HepG2 (cell line): ENCODE measurements around the gene SRR. TPM values are rescaled to one million over a fixed set of nuclear protein-coding genes. Genes with fewer than 3 reads are reported as not detected.

Experiments used
- ATAC-seq: fragments of 200-7000 bp; cut with Tn5 transposase; 3 replicates; pipeline ENCODE4 v1.9.1; 2020; ENCODE audit warnings: mild to moderate bottlenecking, moderate library complexity
- BruUV-seq: library from RNA; stranded (reverse); fragments of 400-500 nt; replicated peaks from 2 replicates; lab custom pipeline; 2021; lab: Mats Ljungman, UMichigan
- CTCF ChIA-PET: fragments of 300-600 bp; formaldehyde crosslinking; extraction: SDS; loops from one replicate; lab custom pipeline; 2021; ENCODE audit warnings: low total read pairs, inconsistent platforms, low intra/inter-chr PET ratio; lab: Yijun Ruan, JAX
- POLR2A ChIA-PET: fragments of 350-600 bp; sonication (Branson Sonifier 250); formaldehyde crosslinking; loops from one replicate; lab custom pipeline; 2020; ENCODE audit warnings: antibody characterized with exemption, inconsistent platforms; lab: Yijun Ruan, JAX
- DNase-seq: peaks from one replicate; pipeline ENCODE4 v3.0.0-alpha.2; 2015; ENCODE audit warnings: low spot score
- FAIRE-seq: peaks from 3 replicates; lab custom pipeline; 2011; peaks lifted over from hg19 to GRCh38; lab: Jason Lieb, UNC
- H2AFZ ChIP-seq: one replicate; pipeline ENCODE4 v1.6.1; 2011; ENCODE audit warnings: low read length, inconsistent platforms
- H3K27ac ChIP-seq: fragments of 300-600 bp; 3 replicates; pipeline ENCODE4 v1.8.0; 2011; ENCODE audit warnings: mixed run types, mild to moderate bottlenecking, mixed read lengths, low read length, inconsistent platforms; ENCODE audit not compliant: insufficient read depth; ENCODE audit errors: extremely low read length
- H3K27me3 ChIP-seq, 2 experiments: fragments of 200-600 bp in 1 of 2; 2 replicates in 1 of 2; 3 replicates in 1 of 2; pipeline versions ENCODE4 v1.6.0 to v1.8.0; 2011; ENCODE audit warnings: low read length in 2 of 2, mild to moderate bottlenecking in 2 of 2, moderate library complexity in 2 of 2, inconsistent platforms in 1 of 2; ENCODE audit not compliant: insufficient read depth in 2 of 2, control insufficient read depth in 1 of 2
- H3K36me3 ChIP-seq, 2 experiments: fragments of 200-600 bp in 1 of 2; replicated peaks in 1 of 2; 2 replicates in 1 of 2; 3 replicates in 1 of 2; pipeline versions ENCODE4 v1.5.1 to v1.8.0; 2011; ENCODE audit warnings: low read length in 2 of 2, inconsistent platforms in 1 of 2; ENCODE audit not compliant: insufficient read depth in 2 of 2, control insufficient read depth in 1 of 2
- H3K4me1 ChIP-seq: 2 replicates; pipeline ENCODE4 v1.5.1; 2012; ENCODE audit warnings: low read length, inconsistent platforms; ENCODE audit not compliant: insufficient read depth
- H3K4me2 ChIP-seq: 2 replicates; pipeline ENCODE4 v1.6.0; 2011; ENCODE audit warnings: low read depth, low read length, inconsistent platforms
- H3K4me3 ChIP-seq, 3 experiments: fragments of 200-600 bp in 1 of 3; sonication (generic), shearing (Covaris generic) in 1 of 3; replicated peaks in 1 of 3; 2 replicates each; pipeline ENCODE4 v1.5.1; 2011 to 2016; ENCODE audit warnings: low read length in 3 of 3, inconsistent platforms in 2 of 3, low read depth in 2 of 3, mild to moderate bottlenecking in 2 of 3, control low read depth in 1 of 3, mixed read lengths in 1 of 3; ENCODE audit not compliant: insufficient read depth in 1 of 3
- H3K79me2 ChIP-seq: one replicate; pipeline ENCODE4 v1.6.1; 2011; ENCODE audit warnings: low read length, inconsistent platforms; ENCODE audit not compliant: insufficient read depth
- H3K9ac ChIP-seq: 2 replicates; pipeline ENCODE4 v1.6.0; 2011; ENCODE audit warnings: mild to moderate bottlenecking, low read depth, low read length, inconsistent platforms; ENCODE audit not compliant: insufficient read depth
- H3K9me3 ChIP-seq: 2 replicates; pipeline ENCODE4 v1.5.1; 2012; ENCODE audit warnings: mild to moderate bottlenecking, low read length
- H4K20me1 ChIP-seq: 2 replicates; pipeline ENCODE4 v1.6.0; 2011; ENCODE audit warnings: inconsistent platforms, mild to moderate bottlenecking, low read length, moderate library complexity; ENCODE audit not compliant: insufficient read depth
- GLI4 ChIP-seq: sonication (generic); formaldehyde crosslinking; IDR thresholded peaks from 2 replicates; pipeline ENCODE4 v1.5.1; 2020; ENCODE audit warnings: missing genetic modification reagents, mild to moderate bottlenecking, moderate library complexity, borderline replicate concordance
- ZNF747 ChIP-seq: sonication (generic); formaldehyde crosslinking; IDR thresholded peaks from 2 replicates; pipeline ENCODE4 v1.8.1; 2023; ENCODE audit warnings: missing genetic modification reagents, mild to moderate bottlenecking, borderline replicate concordance
- WGBS: methylation state at CpG from one replicate; pipeline ENCODE4 v1.1.6; 2017; ENCODE audit warnings: low lambda C conversion rate; 5-methylcytosine and 5-hydroxymethylcytosine counted together
- in situ Hi-C: cut with HindIII; loops from 2 replicates; pipeline ENCODE4 v1.10.0; 2017; ENCODE audit warnings: low pct_unique_long_range_greater_than_20kb; ENCODE audit not compliant: extremely low pct_ligation_motif_present
- intact Hi-C: fragments of 100-400 bp; cut with micrococcal nuclease; formaldehyde crosslinking; loops from one replicate; pipeline ENCODE4 v1.10.0; 2022; ENCODE audit not compliant: unreplicated experiment
- polyA plus RNA-seq, 8 experiments: library from polyadenylated mRNA; depleted of rRNA in 3 of 8; stranded (reverse) in 7 of 8; unstranded in 1 of 8; fragments of >200 nt; fragmentation: Illumina TruSeq in 4 of 8; extraction: Trizol in 4 of 8; gene quantifications; 2 replicates each; pipeline versions ENCODE4 v1.2.1 to v1.2.3, GENCODE V29; 2011 to 2016; ENCODE audit warnings: low read depth in 4 of 8, missing spikeins in 1 of 8, mixed read lengths in 1 of 8; ENCODE audit not compliant: insufficient read depth in 1 of 8
- total RNA-seq, 5 experiments: library from RNA; depleted of rRNA; stranded (reverse); fragments of >200 nt; fragmentation: Illumina TruSeq; extraction: Trizol; gene quantifications; 2 replicates each; pipeline ENCODE4 v1.2.3, GENCODE V29; 2016; ENCODE audit warnings: low read depth in 1 of 5
- TF ChIP-seq, protein P1 (sequence below): sonication (generic); formaldehyde crosslinking; IDR thresholded peaks from 2 replicates; pipeline ENCODE4 v1.4.0; 2020; ENCODE audit warnings: missing genetic modification reagents, borderline replicate concordance
- TF ChIP-seq, protein P2 (sequence below): sonication (generic); formaldehyde crosslinking; IDR thresholded peaks from 2 replicates; pipeline ENCODE4 v1.5.0; 2020; ENCODE audit warnings: mild to moderate bottlenecking, missing genetic modification reagents, moderate library complexity
- TF ChIP-seq, protein P3 (sequence below): sonication (generic); formaldehyde crosslinking; IDR thresholded peaks from 2 replicates; pipeline ENCODE4 v1.4.0; 2020; ENCODE audit warnings: missing genetic modification reagents
- TF ChIP-seq, protein P4 (sequence below): sonication (generic); formaldehyde crosslinking; IDR thresholded peaks from 2 replicates; pipeline ENCODE4 v1.9.0; 2022; ENCODE audit warnings: missing genetic modification reagents, mild to moderate bottlenecking, borderline replicate concordance

SRR gene
- total and polyA plus RNA-seq, 2 of the 13 experiments (the other 11 are each of a cell fraction or from before 2014, with no cell fraction given), result 3.6 to 7.8 TPM

DNA sequence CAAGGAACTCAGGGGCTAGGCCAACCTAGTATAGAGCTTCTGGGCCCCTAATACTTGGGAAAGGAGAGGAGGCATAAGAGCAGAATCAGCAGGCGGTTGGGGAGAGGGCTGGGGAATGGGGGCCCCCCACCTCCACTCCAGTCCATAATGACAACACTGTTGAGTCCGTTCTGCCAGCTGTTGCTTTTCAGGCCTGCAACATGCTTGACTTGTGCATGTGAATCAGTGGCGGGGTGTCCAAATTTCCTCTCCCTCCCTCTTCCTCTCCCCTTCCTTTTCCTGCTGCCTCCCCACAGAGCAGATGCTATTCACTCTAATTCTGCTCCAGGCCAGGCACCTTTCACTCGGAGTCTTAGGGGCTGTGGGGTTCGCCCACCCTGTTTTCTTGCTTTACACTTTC, 65.3 kb downstream of the SRR start (continued):
- TF ChIP-seq, protein P1, sequence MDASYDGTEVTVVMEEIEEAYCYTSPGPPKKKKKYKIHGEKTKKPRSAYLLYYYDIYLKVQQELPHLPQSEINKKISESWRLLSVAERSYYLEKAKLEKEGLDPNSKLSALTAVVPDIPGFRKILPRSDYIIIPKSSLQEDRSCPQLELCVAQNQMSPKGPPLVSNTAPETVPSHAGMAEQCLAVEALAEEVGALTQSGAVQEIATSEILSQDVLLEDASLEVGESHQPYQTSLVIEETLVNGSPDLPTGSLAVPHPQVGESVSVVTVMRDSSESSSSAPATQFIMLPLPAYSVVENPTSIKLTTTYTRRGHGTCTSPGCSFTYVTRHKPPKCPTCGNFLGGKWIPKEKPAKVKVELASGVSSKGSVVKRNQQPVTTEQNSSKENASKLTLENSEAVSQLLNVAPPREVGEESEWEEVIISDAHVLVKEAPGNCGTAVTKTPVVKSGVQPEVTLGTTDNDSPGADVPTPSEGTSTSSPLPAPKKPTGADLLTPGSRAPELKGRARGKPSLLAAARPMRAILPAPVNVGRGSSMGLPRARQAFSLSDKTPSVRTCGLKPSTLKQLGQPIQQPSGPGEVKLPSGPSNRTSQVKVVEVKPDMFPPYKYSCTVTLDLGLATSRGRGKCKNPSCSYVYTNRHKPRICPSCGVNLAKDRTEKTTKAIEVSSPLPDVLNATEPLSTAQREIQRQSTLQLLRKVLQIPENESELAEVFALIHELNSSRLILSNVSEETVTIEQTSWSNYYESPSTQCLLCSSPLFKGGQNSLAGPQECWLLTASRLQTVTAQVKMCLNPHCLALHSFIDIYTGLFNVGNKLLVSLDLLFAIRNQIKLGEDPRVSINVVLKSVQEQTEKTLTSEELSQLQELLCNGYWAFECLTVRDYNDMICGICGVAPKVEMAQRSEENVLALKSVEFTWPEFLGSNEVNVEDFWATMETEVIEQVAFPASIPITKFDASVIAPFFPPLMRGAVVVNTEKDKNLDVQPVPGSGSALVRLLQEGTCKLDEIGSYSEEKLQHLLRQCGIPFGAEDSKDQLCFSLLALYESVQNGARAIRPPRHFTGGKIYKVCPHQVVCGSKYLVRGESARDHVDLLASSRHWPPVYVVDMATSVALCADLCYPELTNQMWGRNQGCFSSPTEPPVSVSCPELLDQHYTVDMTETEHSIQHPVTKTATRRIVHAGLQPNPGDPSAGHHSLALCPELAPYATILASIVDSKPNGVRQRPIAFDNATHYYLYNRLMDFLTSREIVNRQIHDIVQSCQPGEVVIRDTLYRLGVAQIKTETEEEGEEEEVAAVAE (CRISPR knock-in tag), result no peak
- TF ChIP-seq, all 625 proteins: peak for 0

DNA sequence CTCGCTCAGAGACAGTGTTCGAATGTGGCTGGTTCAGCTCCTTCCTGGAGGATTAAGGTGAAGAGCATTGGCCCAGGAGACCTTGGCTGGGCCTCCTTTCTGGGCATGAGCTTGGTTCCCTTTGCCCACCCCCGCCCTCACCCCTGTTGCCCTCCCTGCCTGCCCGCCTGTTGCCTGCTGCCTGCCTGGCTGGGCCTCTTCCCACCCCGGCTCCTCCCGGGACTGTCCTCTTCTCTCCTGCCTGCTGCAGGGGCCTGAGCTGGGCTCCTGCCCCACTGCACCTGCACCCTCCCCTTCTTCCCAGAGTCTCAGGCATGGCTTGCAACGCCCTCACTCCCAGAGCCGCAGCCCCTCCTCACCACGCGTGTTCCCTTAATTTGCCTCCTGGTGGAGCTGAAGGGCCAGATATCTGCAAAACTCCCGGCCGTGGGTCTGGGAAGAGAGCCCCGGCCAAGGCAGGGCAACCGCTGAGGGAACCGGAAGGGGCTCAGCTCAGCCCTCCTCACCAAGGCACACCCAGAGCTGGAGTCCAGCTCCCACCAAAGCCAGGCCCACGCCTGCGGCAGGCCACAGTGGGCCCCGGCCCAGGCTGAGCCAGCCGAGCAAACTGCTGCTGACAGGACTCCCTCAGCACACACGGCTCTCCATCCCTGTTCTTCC, 65.9 kb downstream of the SRR start:
- FAIRE-seq, result no peak
- no peak for TF ChIP-seq ZNF747 (CRISPR knock-in tag)
- TF ChIP-seq, protein P2, sequence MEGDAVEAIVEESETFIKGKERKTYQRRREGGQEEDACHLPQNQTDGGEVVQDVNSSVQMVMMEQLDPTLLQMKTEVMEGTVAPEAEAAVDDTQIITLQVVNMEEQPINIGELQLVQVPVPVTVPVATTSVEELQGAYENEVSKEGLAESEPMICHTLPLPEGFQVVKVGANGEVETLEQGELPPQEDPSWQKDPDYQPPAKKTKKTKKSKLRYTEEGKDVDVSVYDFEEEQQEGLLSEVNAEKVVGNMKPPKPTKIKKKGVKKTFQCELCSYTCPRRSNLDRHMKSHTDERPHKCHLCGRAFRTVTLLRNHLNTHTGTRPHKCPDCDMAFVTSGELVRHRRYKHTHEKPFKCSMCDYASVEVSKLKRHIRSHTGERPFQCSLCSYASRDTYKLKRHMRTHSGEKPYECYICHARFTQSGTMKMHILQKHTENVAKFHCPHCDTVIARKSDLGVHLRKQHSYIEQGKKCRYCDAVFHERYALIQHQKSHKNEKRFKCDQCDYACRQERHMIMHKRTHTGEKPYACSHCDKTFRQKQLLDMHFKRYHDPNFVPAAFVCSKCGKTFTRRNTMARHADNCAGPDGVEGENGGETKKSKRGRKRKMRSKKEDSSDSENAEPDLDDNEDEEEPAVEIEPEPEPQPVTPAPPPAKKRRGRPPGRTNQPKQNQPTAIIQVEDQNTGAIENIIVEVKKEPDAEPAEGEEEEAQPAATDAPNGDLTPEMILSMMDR (CRISPR knock-in tag), result peak; percentile 36; the same call in 1 of the 2 replicates
- TF ChIP-seq, protein P3, sequence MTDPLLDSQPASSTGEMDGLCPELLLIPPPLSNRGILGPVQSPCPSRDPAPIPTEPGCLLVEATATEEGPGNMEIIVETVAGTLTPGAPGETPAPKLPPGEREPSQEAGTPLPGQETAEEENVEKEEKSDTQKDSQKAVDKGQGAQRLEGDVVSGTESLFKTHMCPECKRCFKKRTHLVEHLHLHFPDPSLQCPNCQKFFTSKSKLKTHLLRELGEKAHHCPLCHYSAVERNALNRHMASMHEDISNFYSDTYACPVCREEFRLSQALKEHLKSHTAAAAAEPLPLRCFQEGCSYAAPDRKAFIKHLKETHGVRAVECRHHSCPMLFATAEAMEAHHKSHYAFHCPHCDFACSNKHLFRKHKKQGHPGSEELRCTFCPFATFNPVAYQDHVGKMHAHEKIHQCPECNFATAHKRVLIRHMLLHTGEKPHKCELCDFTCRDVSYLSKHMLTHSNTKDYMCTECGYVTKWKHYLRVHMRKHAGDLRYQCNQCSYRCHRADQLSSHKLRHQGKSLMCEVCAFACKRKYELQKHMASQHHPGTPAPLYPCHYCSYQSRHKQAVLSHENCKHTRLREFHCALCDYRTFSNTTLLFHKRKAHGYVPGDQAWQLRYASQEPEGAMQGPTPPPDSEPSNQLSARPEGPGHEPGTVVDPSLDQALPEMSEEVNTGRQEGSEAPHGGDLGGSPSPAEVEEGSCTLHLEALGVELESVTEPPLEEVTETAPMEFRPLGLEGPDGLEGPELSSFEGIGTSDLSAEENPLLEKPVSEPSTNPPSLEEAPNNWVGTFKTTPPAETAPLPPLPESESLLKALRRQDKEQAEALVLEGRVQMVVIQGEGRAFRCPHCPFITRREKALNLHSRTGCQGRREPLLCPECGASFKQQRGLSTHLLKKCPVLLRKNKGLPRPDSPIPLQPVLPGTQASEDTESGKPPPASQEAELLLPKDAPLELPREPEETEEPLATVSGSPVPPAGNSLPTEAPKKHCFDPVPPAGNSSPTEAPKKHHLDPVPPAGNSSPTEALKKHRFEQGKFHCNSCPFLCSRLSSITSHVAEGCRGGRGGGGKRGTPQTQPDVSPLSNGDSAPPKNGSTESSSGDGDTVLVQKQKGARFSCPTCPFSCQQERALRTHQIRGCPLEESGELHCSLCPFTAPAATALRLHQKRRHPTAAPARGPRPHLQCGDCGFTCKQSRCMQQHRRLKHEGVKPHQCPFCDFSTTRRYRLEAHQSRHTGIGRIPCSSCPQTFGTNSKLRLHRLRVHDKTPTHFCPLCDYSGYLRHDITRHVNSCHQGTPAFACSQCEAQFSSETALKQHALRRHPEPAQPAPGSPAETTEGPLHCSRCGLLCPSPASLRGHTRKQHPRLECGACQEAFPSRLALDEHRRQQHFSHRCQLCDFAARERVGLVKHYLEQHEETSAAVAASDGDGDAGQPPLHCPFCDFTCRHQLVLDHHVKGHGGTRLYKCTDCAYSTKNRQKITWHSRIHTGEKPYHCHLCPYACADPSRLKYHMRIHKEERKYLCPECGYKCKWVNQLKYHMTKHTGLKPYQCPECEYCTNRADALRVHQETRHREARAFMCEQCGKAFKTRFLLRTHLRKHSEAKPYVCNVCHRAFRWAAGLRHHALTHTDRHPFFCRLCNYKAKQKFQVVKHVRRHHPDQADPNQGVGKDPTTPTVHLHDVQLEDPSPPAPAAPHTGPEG (CRISPR knock-in tag), result no peak
- no peak for TF ChIP-seq GLI4 (CRISPR knock-in tag)
- TF ChIP-seq, protein P4, sequence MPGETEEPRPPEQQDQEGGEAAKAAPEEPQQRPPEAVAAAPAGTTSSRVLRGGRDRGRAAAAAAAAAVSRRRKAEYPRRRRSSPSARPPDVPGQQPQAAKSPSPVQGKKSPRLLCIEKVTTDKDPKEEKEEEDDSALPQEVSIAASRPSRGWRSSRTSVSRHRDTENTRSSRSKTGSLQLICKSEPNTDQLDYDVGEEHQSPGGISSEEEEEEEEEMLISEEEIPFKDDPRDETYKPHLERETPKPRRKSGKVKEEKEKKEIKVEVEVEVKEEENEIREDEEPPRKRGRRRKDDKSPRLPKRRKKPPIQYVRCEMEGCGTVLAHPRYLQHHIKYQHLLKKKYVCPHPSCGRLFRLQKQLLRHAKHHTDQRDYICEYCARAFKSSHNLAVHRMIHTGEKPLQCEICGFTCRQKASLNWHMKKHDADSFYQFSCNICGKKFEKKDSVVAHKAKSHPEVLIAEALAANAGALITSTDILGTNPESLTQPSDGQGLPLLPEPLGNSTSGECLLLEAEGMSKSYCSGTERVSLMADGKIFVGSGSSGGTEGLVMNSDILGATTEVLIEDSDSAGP, result no peak

More for the DNA sequence above, 65.9 kb downstream of the SRR start:
- H3K9me3 ChIP-seq, result no peaks in the 10 kb centered on the region
- no peaks in the 10 kb centered on the region for H3K4me1 ChIP-seq
- H3K27me3 ChIP-seq, result no peaks in the 10 kb centered on the region
- no peak overlapping the region for H3K4me2 ChIP-seq
- H3K79me2 ChIP-seq, result no peaks in the 10 kb centered on the region
- no peaks in the 10 kb centered on the region for H4K20me1 ChIP-seq
- BruUV-seq, result no TSS peak
- H3K9ac ChIP-seq, result no peak overlapping the region
- intact Hi-C loops (no loop called here), in situ Hi-C loops (no loop called here)
- no peak for DNase-seq
- no peak overlapping the region for H3K27ac ChIP-seq
- no peak overlapping the region for H2AFZ ChIP-seq
- ChIA-PET CTCF (interaction anchor here (1.3 kb wide), 1 partner anchor 46 kb away, joined by 4 read pairs; no protein-coding TSS in a partner anchor), POLR2A (no interaction called here)
- WGBS, result 86% methylated on average over 13 of the region's 20 CpGs
- no peak overlapping the region for H3K4me3 ChIP-seq
- peaks cover 9 to 10% of the 10 kb centered on the region in 2 experiments; a peak in 3 of 5 replicates for H3K36me3 ChIP-seq
- ATAC-seq, result peak; percentile 23
